Neuronal stem cell (in vitro differentiated cells): ENCODE measurements around the gene SIGMAR1.

Experiments used
- DNase-seq: peaks from one replicate; pipeline ENCODE4 v3.0.0-alpha.2; 2013; ENCODE audit warnings: low spot score
- H2AFZ ChIP-seq: one replicate; pipeline ENCODE4 v1.6.1; 2013; ENCODE audit warnings: mild to moderate bottlenecking, low read length, inconsistent platforms
- H2AK5ac ChIP-seq: 2 replicates; pipeline ENCODE4 v1.6.1; 2013; ENCODE audit warnings: low read depth, mild to moderate bottlenecking, inconsistent platforms, low read length, moderate library complexity, mixed read lengths
- H2BK120ac ChIP-seq: 2 replicates; pipeline ENCODE4 v1.6.1; 2013; ENCODE audit warnings: low read depth, mild to moderate bottlenecking, inconsistent platforms, low read length, moderate library complexity, mixed read lengths
- H2BK12ac ChIP-seq: one replicate; pipeline ENCODE4 v1.6.1; 2013; ENCODE audit warnings: low read length, inconsistent platforms
- H2BK15ac ChIP-seq: 2 replicates; pipeline ENCODE4 v1.6.1; 2013; ENCODE audit warnings: mild to moderate bottlenecking, low read length, inconsistent platforms, mixed read lengths
- H2BK5ac ChIP-seq: one replicate; pipeline ENCODE4 v1.6.1; 2013; ENCODE audit warnings: inconsistent platforms, mild to moderate bottlenecking, low read length, moderate library complexity
- H3K14ac ChIP-seq: one replicate; pipeline ENCODE4 v1.6.1; 2013; ENCODE audit warnings: low read length, inconsistent platforms
- H3K18ac ChIP-seq: 2 replicates; pipeline ENCODE4 v1.6.1; 2013; ENCODE audit warnings: low read length, inconsistent platforms
- H3K23ac ChIP-seq: 2 replicates; pipeline ENCODE4 v1.6.1; 2013; ENCODE audit warnings: low read depth, mild to moderate bottlenecking, mixed read lengths, low read length, inconsistent platforms; ENCODE audit not compliant: poor library complexity
- H3K27ac ChIP-seq: replicated peaks from 3 replicates; pipeline ENCODE4 v1.5.1; 2013; ENCODE audit warnings: low read length, inconsistent platforms
- H3K27me3 ChIP-seq, 3 experiments: 2 replicates each; pipeline ENCODE4 v1.6.1; 2013; ENCODE audit warnings: low read length in 3 of 3, mild to moderate bottlenecking in 2 of 3, inconsistent platforms in 1 of 3, low read depth in 1 of 3, mixed read lengths in 1 of 3, moderate library complexity in 1 of 3; ENCODE audit not compliant: control insufficient read depth in 3 of 3, insufficient read depth in 3 of 3
- H3K36me3 ChIP-seq, 2 donors: replicated peaks in 1 of 2; 2 replicates each; pipeline ENCODE4 v1.6.1; 2013; ENCODE audit warnings: low read length in 2 of 2; ENCODE audit not compliant: control insufficient read depth in 2 of 2, insufficient read depth in 2 of 2
- H3K4ac ChIP-seq: 2 replicates; pipeline ENCODE4 v1.6.1; 2013; ENCODE audit warnings: inconsistent platforms, mild to moderate bottlenecking, low read length, moderate library complexity
- H3K4me1 ChIP-seq, 2 donors: 1 replicate in 1 of 2; 2 replicates in 1 of 2; pipeline ENCODE4 v1.6.1; 2013; ENCODE audit warnings: low read length in 2 of 2, low read depth in 1 of 2; ENCODE audit not compliant: control insufficient read depth in 2 of 2, insufficient read depth in 1 of 2
- H3K4me2 ChIP-seq: one replicate; pipeline ENCODE4 v1.6.1; 2013; ENCODE audit warnings: mild to moderate bottlenecking, low read length, inconsistent platforms; ENCODE audit not compliant: insufficient read depth, poor library complexity, severe bottlenecking
- H3K4me3 ChIP-seq, 2 donors: 2 replicates each; pipeline ENCODE4 v1.5.1; 2013; ENCODE audit warnings: low read length in 2 of 2, mild to moderate bottlenecking in 2 of 2, inconsistent platforms in 1 of 2, moderate library complexity in 1 of 2
- H3K79me1 ChIP-seq: one replicate; pipeline ENCODE4 v1.6.1; 2013; ENCODE audit warnings: low read depth, mild to moderate bottlenecking, inconsistent platforms, low read length, moderate library complexity
- H3K9ac ChIP-seq: one replicate; pipeline ENCODE4 v1.6.1; 2013; ENCODE audit warnings: mild to moderate bottlenecking, low read depth, low read length, inconsistent platforms; ENCODE audit not compliant: poor library complexity
- H3K9me3 ChIP-seq, 2 donors: replicated peaks in 1 of 2; 2 replicates each; pipeline versions ENCODE3 to v1.6.1; 2013; ENCODE audit warnings: low read length in 2 of 2, mild to moderate bottlenecking in 2 of 2, inconsistent platforms in 1 of 2, low read depth in 1 of 2, mixed read lengths in 1 of 2, moderate library complexity in 1 of 2; ENCODE audit not compliant: control insufficient read depth in 2 of 2, insufficient read depth in 1 of 2
- H4K8ac ChIP-seq: one replicate; pipeline ENCODE4 v1.6.1; 2013; ENCODE audit warnings: low read depth, mild to moderate bottlenecking, inconsistent platforms, low read length, moderate library complexity
- H4K91ac ChIP-seq: one replicate; pipeline ENCODE4 v1.6.1; 2013; ENCODE audit warnings: low read length, low read depth, mild to moderate bottlenecking, inconsistent platforms; ENCODE audit not compliant: poor library complexity
- WGBS, 2 donors: extraction: QIAGEN DNeasy Blood & Tissue Kit; methylation state at CpG; one replicate each; pipeline ENCODE4 v1.1.7; 2013; ENCODE audit warnings: missing lambda C conversion rate in 2 of 2, mixed read lengths in 1 of 2; ENCODE audit not compliant: insufficient read length in 2 of 2, insufficient replicate concordance in 1 of 2; ENCODE audit errors: extremely low coverage in 2 of 2; 5-methylcytosine and 5-hydroxymethylcytosine counted together

SIGMAR1 gene

GRCh38 chr9:34612788-34613390, 24.7 kb downstream of the SIGMAR1 start:
- H3K18ac ChIP-seq = no peak overlapping the region
- H3K27me3 ChIP-seq = no peaks in the 10 kb centered on the region
- H3K79me1 ChIP-seq = peaks cover 6% of the 10 kb centered on the region
- DNase-seq = no peak
- no peak overlapping the region for H3K23ac ChIP-seq
- H3K9ac ChIP-seq = no peak overlapping the region
- peak overlapping the region; percentile 90 for H2AFZ ChIP-seq
- H3K4ac ChIP-seq = no peak overlapping the region
- H2BK12ac ChIP-seq = no peak overlapping the region
- peak overlapping the region; percentile 73 to 88 for H3K4me3 ChIP-seq
- no peak overlapping the region for H2AK5ac ChIP-seq
- no peak overlapping the region for H2BK15ac ChIP-seq
- H3K36me3 ChIP-seq = peaks cover 26 to 41% of the 10 kb centered on the region in 2 donors
- peak overlapping the region; percentile 83 for H2BK5ac ChIP-seq
- no CpG with 5 or more reads among the region's 15 CpGs for WGBS, 2 donors
- peak overlapping the region; percentile 82 for H3K27ac ChIP-seq
- H3K14ac ChIP-seq = no peak overlapping the region
- H3K9me3 ChIP-seq = no peaks in the 10 kb centered on the region
- H4K8ac ChIP-seq = no peak overlapping the region
- H3K4me2 ChIP-seq = peak overlapping the region; percentile 84
- H3K4me1 ChIP-seq = peaks cover 9 to 11% of the 10 kb centered on the region in 2 donors
- peak overlapping the region; percentile 3 for H2BK120ac ChIP-seq
- H4K91ac ChIP-seq = no peak overlapping the region

GRCh38 chr9:34611811-34612787, 25.5 kb downstream of the SIGMAR1 start, which contains the start of gene RPP25L:
RPP25L (minus strand) TSS chr9:34612097; CDS start chr9:34611296, 801 bp downstream.
- Histone ChIP-seq H2BK15ac (peak within 1 kb of the TSS; percentile 6), H3K9me3 (no peaks in the 10 kb centered on the region), H3K79me1 (peaks cover 6% of the 10 kb centered on the region), H3K23ac (peak within 1 kb of the TSS; percentile 59), H3K27me3 (no peaks in the 10 kb centered on the region), H3K14ac (peak within 1 kb of the TSS; percentile 50), H3K9ac (peak within 1 kb of the TSS; percentile 93), H2BK120ac (peak within 1 kb of the TSS; percentile 11), H3K4me1 (peaks cover 9 to 13% of the 10 kb centered on the region in 2 donors), H2AK5ac (peak within 1 kb of the TSS; percentile 71), H3K36me3 (peaks cover 19 to 33% of the 10 kb centered on the region in 2 donors), H3K27ac (peak within 1 kb of the TSS; percentile 82), H3K18ac (peak within 1 kb of the TSS; percentile 98), H3K4me2 (peak within 1 kb of the TSS; percentile 84), H2AFZ (peak within 1 kb of the TSS; percentile 90), H2BK12ac (peak within 1 kb of the TSS; percentile 27), H4K8ac (no peak within 1 kb of the TSS), H2BK5ac (peak within 1 kb of the TSS; percentile 83), H4K91ac (peak within 1 kb of the TSS; percentile 1), H3K4me3 (peak within 1 kb of the TSS; percentile 73 to 90), H3K4ac (no peak within 1 kb of the TSS)
- DNase-seq = peak; percentile 87
- WGBS, 2 donors = no CpG with 5 or more reads among the region's 77 CpGs

DNA sequence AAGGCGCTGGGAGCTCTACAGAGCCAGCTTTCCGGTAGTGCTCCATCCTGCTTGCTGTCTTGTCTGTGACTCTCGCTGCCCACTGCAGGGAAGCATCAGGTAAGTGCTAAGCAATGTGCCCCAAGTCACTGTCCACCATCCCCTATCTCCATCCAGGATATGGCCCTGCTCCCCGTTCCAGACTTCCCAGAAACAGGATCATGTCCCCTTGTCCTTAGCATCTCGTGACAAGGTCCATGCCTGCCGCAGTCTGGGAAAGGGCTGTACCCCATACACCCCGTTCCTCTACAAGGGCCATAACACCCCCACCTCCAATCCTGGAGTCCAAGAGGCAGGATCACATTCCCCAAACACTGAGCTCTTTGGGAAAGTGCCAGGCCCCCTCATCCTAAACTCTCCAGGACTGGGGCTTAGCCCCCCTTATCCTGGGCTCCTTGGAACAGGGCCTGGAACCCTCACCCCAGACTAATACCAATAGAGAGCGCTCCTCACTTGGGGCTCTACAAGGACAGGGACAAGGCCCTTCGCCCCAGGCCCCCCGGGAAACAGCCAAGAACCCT, 26.3 kb downstream of the SIGMAR1 start:
- peak overlapping the region; percentile 80 for H3K4me2 ChIP-seq
- peak overlapping the region; percentile 93 for H3K9ac ChIP-seq
- H2AK5ac ChIP-seq = peak overlapping the region; percentile 71
- peak overlapping the region; percentile 38 for H3K27ac ChIP-seq
- H3K79me1 ChIP-seq = peaks cover 6% of the 10 kb centered on the region
- peaks cover 0 to under 1% (median 0%) of the 10 kb centered on the region in 3 experiments for H3K27me3 ChIP-seq
- no peak overlapping the region for H3K4ac ChIP-seq
- no peak overlapping the region for H3K23ac ChIP-seq
- no peak overlapping the region for H4K8ac ChIP-seq
- H2BK5ac ChIP-seq = peak overlapping the region; percentile 83
- no CpG with 5 or more reads among the region's 10 CpGs for WGBS, 2 donors
- H3K36me3 ChIP-seq = peaks cover 16 to 25% of the 10 kb centered on the region in 2 donors
- peak overlapping the region; percentile 98 for H3K18ac ChIP-seq
- peak overlapping the region; percentile 1 for H4K91ac ChIP-seq
- H3K9me3 ChIP-seq = no peaks in the 10 kb centered on the region
- peak overlapping the region; percentile 6 for H2BK15ac ChIP-seq
- no peak for DNase-seq
- H3K14ac ChIP-seq = peak overlapping the region; percentile 50
- peaks cover 9 to 13% of the 10 kb centered on the region in 2 donors for H3K4me1 ChIP-seq
- H2BK120ac ChIP-seq = peak overlapping the region; percentile 11
- H2BK12ac ChIP-seq = peak overlapping the region; percentile 27
- H3K4me3 ChIP-seq = peak overlapping the region; percentile 73 to 90
- peak overlapping the region; percentile 90 for H2AFZ ChIP-seq
